Progenitor cell of endocrine pancreas (in vitro differentiated cells): ENCODE data around the gene SLC9A1. TPM values are rescaled to one million over a fixed set of nuclear protein-coding genes. Genes with fewer than 3 reads are reported as not detected.

Experiments used
- DNase-seq: peaks from one replicate; pipeline ENCODE4 v3.0.0; 2021; ENCODE audit warnings: low spot score; ENCODE audit not compliant: unreplicated experiment
- H3K27ac Mint-ChIP-seq: 2 replicates; pipeline ENCODE4 v1.8.0; 2021; ENCODE audit warnings: mild to moderate bottlenecking, moderate library complexity, mixed read lengths
- H3K27me3 Mint-ChIP-seq: 2 replicates; pipeline ENCODE4 v1.8.0; 2021; ENCODE audit warnings: mixed read lengths
- H3K36me3 Mint-ChIP-seq: 2 replicates; pipeline ENCODE4 v1.8.0; 2022; ENCODE audit warnings: mixed read lengths; ENCODE audit not compliant: insufficient read depth
- H3K4me1 Mint-ChIP-seq: 2 replicates; pipeline ENCODE4 v1.8.0; 2021; ENCODE audit warnings: low read depth, mixed read lengths
- H3K4me3 Mint-ChIP-seq: 2 replicates; pipeline ENCODE4 v1.8.0; 2021; ENCODE audit warnings: low read depth, mild to moderate bottlenecking, moderate library complexity, mixed read lengths
- H3K9me3 Mint-ChIP-seq: 2 replicates; pipeline ENCODE4 v1.8.0; 2021; ENCODE audit warnings: low read depth, mixed read lengths
- CTCF ChIP-seq: fragments of 200-600 bp; sonication (generic); IDR thresholded peaks from one replicate; pipeline ENCODE4 v1.5.0; 2021; ENCODE audit warnings: antibody characterized with exemption, mild to moderate bottlenecking; ENCODE audit not compliant: unreplicated experiment
- total RNA-seq: library from RNA; stranded (reverse); gene quantifications from 2 replicates; pipeline ENCODE4 v1.2.1, GENCODE V29; 2021

The SLC9A1 gene
- total RNA-seq, 1 donor from 2014 or later, result 19.6 TPM

GRCh38 chr1:27137544-27138075, 17.3 kb downstream of the SLC9A1 start:
- no peak overlapping the region for H3K4me3 Mint-ChIP-seq
- no peaks in the 10 kb centered on the region for H3K36me3 Mint-ChIP-seq
- peak overlapping the region; percentile 5 for H3K27ac Mint-ChIP-seq
- no peak for TF ChIP-seq CTCF
- DNase-seq, result no peak
- H3K4me1 Mint-ChIP-seq, result peaks cover 19% of the 10 kb centered on the region
- no peaks in the 10 kb centered on the region for H3K9me3 Mint-ChIP-seq
- H3K27me3 Mint-ChIP-seq, result no peaks in the 10 kb centered on the region

- no peak for DNase-seq
- no peak overlapping the region for H3K4me3 Mint-ChIP-seq
- no peaks in the 10 kb centered on the region for H3K36me3 Mint-ChIP-seq
- H3K27me3 Mint-ChIP-seq, result no peaks in the 10 kb centered on the region
- H3K9me3 Mint-ChIP-seq, result no peaks in the 10 kb centered on the region
- H3K27ac Mint-ChIP-seq, result no peak overlapping the region
- TF ChIP-seq CTCF, result no peak
- H3K4me1 Mint-ChIP-seq, result peaks cover 19% of the 10 kb centered on the region
Measured at GRCh38 chr1:27136998-27137542, 17.9 kb downstream of the SLC9A1 start.

- Mint-ChIP-seq H3K4me3 (no peak overlapping the region), H3K36me3 (no peaks in the 10 kb centered on the region), H3K9me3 (no peaks in the 10 kb centered on the region), H3K4me1 (peaks cover 17% of the 10 kb centered on the region), H3K27me3 (no peaks in the 10 kb centered on the region), H3K27ac (no peak overlapping the region)
- no peak for TF ChIP-seq CTCF
- no peak for DNase-seq
Measured at GRCh38 chr1:27136236-27136551, 18.7 kb downstream of the SLC9A1 start.

DNA sequence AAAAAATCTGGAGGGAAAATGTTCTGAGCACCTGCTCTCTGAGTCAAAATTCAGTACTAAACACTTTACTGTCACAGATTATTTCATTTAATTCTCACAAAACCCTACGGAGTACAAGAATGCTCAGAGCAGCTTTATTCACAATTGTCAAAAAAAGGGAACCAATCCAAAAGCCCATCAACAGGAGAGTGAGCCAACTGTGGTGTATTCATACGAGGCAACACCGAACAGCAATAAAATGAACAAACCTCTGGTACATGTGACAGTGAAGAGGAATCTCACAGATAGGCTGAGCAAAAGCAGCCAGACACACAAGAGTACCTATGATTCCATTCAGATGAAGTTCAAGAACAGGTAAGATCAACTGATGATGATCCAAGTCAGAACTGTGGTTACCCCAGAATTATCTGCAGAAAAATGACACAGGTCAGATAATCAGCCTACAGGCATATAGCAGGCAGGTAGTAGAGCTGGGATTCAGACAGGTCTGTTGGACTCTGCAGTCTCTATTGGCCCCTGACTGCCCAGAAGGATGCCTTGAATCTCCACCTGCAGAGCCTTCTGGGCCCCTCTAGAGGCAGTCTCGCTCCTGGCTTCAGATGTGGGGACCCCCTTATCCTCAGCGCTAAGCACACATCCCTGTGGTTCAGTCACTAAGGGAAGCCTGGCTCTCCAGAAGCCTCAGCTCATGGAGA, 19.2 kb downstream of the SLC9A1 start:
- no peak for DNase-seq
- no peak overlapping the region for H3K4me3 Mint-ChIP-seq
- no peaks in the 10 kb centered on the region for H3K9me3 Mint-ChIP-seq
- no peaks in the 10 kb centered on the region for H3K36me3 Mint-ChIP-seq
- H3K27me3 Mint-ChIP-seq, result no peaks in the 10 kb centered on the region
- peaks cover 17% of the 10 kb centered on the region for H3K4me1 Mint-ChIP-seq
- peak; percentile 22 for TF ChIP-seq CTCF
- H3K27ac Mint-ChIP-seq, result no peak overlapping the region

DNA sequence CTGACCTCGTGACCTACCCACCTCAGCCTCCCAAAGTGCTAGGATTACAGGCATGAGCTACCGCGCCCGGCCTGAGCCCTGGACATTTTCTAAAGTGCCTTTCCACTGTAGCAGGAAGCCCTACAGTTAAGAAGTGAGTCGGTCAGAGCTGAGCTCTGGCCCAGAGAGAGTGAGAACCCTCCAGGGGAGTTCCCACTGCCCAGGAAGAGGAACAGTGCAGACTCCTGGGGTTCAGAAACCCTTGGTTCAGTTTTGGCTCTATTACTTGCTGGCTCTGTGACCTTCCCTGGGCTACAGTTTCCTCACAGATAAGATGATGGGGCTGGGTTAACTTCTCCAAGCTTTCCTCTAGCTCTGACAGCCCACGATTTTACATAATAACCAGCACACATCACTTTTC, 20.9 kb downstream of the SLC9A1 start:
- no peak for TF ChIP-seq CTCF
- no peaks in the 10 kb centered on the region for H3K36me3 Mint-ChIP-seq
- H3K27ac Mint-ChIP-seq, result no peak overlapping the region
- no peaks in the 10 kb centered on the region for H3K9me3 Mint-ChIP-seq
- H3K27me3 Mint-ChIP-seq, result no peaks in the 10 kb centered on the region
- no peak for DNase-seq
- H3K4me3 Mint-ChIP-seq, result no peak overlapping the region
- H3K4me1 Mint-ChIP-seq, result peaks cover 15% of the 10 kb centered on the region
